Nephron (organoid): Measurements from ENCODE around the gene SORCS2.
A peak's percentile ranks its signal among the peaks of the same experiment; 100 is the strongest.

Source experiments
- H3K27ac Mint-ChIP-seq, 3 experiments: 2 replicates each; pipeline ENCODE4 v1.8.0; 2020; ENCODE audit warnings: mixed read lengths in 3 of 3, mild to moderate bottlenecking in 2 of 3, moderate library complexity in 1 of 3
- H3K27me3 Mint-ChIP-seq: 2 replicates; pipeline ENCODE4 v1.8.0; 2021; ENCODE audit warnings: low read depth, mild to moderate bottlenecking, moderate library complexity, mixed read lengths
- H3K36me3 Mint-ChIP-seq: 2 replicates; pipeline ENCODE4 v1.8.0; 2020; ENCODE audit warnings: low read depth, mixed read lengths
- H3K4me1 Mint-ChIP-seq: 2 replicates; pipeline ENCODE4 v1.8.0; 2020; ENCODE audit warnings: mixed read lengths
- H3K4me3 Mint-ChIP-seq, 3 experiments: 2 replicates each; pipeline ENCODE4 v1.8.0; 2020; ENCODE audit warnings: mild to moderate bottlenecking in 3 of 3, mixed read lengths in 3 of 3, moderate library complexity in 2 of 3
- H3K9me3 Mint-ChIP-seq: 2 replicates; pipeline ENCODE4 v1.8.0; 2020; ENCODE audit warnings: mixed read lengths
- TF ChIP-seq, protein P1 (sequence below), 3 experiments: fragments of 200-600 bp; sonication (generic); IDR thresholded peaks; one replicate each; pipeline ENCODE4 v1.5.0; 2021; ENCODE audit warnings: antibody characterized with exemption in 3 of 3; ENCODE audit not compliant: unreplicated experiment in 3 of 3

The SORCS2 gene

GRCh38 chr4:7340553-7341433 is 148.5 kb downstream of the SORCS2 start:
- H3K36me3 Mint-ChIP-seq = peaks cover 4% of the 10 kb centered on the region
- TF ChIP-seq, protein P1, sequence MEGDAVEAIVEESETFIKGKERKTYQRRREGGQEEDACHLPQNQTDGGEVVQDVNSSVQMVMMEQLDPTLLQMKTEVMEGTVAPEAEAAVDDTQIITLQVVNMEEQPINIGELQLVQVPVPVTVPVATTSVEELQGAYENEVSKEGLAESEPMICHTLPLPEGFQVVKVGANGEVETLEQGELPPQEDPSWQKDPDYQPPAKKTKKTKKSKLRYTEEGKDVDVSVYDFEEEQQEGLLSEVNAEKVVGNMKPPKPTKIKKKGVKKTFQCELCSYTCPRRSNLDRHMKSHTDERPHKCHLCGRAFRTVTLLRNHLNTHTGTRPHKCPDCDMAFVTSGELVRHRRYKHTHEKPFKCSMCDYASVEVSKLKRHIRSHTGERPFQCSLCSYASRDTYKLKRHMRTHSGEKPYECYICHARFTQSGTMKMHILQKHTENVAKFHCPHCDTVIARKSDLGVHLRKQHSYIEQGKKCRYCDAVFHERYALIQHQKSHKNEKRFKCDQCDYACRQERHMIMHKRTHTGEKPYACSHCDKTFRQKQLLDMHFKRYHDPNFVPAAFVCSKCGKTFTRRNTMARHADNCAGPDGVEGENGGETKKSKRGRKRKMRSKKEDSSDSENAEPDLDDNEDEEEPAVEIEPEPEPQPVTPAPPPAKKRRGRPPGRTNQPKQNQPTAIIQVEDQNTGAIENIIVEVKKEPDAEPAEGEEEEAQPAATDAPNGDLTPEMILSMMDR (IDR thresholded peaks at IDR 0.05; ENCODE audit: unreplicated experiment in 3 of 3) = no peak
- no peak overlapping the region for H3K27ac Mint-ChIP-seq
- H3K4me1 Mint-ChIP-seq = peaks cover 7% of the 10 kb centered on the region
- H3K9me3 Mint-ChIP-seq = peaks cover 10% of the 10 kb centered on the region
- H3K27me3 Mint-ChIP-seq = peaks cover 5% of the 10 kb centered on the region
- no peak overlapping the region for H3K4me3 Mint-ChIP-seq

DNA sequence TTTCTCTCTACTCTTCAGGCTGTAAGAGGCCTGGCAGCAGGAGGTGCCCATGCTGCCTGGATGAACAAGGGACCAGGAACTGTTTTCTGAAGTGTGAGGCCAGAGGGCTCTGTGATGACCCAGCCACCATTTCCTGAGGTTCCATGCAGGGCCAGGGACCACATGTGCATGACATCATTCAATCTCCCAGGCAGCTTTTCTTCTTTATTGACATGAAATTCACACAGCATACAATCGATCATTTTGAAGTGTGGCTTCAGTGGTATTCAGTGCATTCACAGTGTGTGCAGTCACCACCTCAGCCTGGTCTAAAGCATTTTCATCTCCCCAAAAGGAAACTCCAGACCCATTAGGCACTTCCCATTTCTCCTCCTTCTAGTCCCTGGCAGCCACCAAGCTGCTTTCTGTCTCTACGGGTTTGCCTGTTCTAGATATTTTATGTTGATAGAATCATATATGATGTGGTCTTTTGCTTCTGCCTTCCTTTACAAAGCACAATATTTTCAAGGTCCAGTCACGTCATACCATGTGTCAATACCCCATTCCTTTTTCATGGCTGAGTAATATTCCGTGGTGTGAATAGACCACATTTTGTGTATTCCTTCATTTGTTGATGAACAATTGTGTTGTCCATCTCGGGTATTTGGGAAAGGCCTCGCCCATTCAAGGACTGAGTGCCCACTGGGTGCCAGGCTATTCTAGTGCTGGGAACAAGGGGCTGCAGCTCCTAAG is 149.3 kb downstream of the SORCS2 start:
- Mint-ChIP-seq H3K27ac (peak overlapping the region in 1 of 3 experiments; percentile 8), H3K27me3 (peaks cover 5% of the 10 kb centered on the region), H3K9me3 (peaks cover 15% of the 10 kb centered on the region), H3K4me3 (no peak overlapping the region), H3K36me3 (peaks cover 4% of the 10 kb centered on the region), H3K4me1 (peaks cover 6% of the 10 kb centered on the region)
- TF ChIP-seq, protein P1 (IDR thresholded peaks at IDR 0.05; ENCODE audit: unreplicated experiment in 3 of 3) = no peak

DNA sequence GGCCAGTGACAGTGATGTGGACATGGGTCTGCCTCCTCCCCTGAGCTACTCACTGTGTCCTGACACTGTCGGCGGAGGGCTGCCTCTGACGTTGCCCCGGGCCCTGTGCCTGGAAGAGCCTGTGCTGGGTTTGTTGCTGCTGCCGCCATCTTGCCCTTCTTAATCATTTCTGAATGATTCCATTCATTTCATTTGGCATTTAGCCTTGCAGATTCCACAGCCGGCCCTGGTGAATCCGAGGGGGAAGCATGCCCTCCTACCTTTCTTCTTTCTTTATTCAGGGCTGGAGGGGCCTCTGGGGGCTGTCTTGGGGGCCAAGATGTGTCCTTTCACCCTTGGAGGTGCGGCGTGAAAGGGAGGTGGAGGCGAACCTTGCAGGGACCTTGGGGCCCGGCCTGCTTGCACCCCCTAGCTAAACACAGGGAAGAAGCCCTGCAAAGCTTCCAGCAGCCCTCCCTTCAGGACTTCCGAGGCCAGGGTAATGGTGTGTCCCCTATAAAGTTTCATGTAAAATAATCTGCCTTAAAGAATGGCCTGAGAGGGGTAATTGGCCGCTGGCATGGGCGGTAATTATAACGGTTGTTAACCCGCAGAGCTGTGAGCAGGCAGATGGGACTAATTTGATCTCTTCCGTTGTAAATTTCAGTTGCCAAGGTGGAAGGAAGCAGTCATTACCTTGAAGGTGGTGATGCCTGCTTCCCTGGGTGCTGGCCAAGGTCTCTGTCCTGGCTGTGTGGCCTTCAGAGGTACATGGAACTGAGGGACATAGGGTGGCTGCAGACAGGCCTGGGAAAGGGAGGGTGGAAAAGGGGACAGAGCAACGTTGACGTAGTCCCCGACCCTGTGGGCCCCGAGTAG is 150.1 kb downstream of the SORCS2 start:
- TF ChIP-seq, protein P1 (IDR thresholded peaks at IDR 0.05; ENCODE audit: unreplicated experiment in 3 of 3) = no peak
- Mint-ChIP-seq H3K4me3 (no peak overlapping the region), H3K27ac (no peak overlapping the region), H3K4me1 (peaks cover 6% of the 10 kb centered on the region), H3K27me3 (peaks cover 5% of the 10 kb centered on the region), H3K36me3 (peaks cover 4% of the 10 kb centered on the region), H3K9me3 (peaks cover 16% of the 10 kb centered on the region)

- no peak overlapping the region for H3K27ac Mint-ChIP-seq
- TF ChIP-seq, protein P1 (IDR thresholded peaks at IDR 0.05; ENCODE audit: unreplicated experiment in 3 of 3) = no peak
- H3K27me3 Mint-ChIP-seq = peaks cover 5% of the 10 kb centered on the region
- H3K4me3 Mint-ChIP-seq = no peak overlapping the region
- peaks cover under 1% of the 10 kb centered on the region for H3K36me3 Mint-ChIP-seq
- H3K4me1 Mint-ChIP-seq = peaks cover 6% of the 10 kb centered on the region
- H3K9me3 Mint-ChIP-seq = peaks cover 13% of the 10 kb centered on the region
Observed at GRCh38 chr4:7343081-7343655, 150.8 kb downstream of the SORCS2 start.

DNA sequence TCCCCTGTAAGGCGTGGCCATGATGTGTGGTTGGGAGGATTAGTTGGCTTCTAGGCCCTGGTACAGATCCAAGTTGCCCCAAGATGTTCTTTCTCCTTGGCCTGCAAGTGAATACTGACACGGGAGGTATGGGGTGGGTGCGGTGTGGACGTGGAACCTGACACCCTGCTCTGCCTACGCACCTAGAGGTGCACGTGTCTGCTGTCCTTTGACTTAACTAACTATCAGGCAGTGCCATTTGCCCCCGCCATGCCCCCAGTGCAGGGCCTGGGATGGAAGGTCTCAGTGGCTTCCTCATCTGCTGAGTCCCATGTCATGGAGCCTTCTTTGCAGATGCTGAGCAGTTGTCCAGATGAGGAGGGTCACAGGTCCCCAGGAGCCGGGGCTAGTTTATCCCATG is 151.6 kb downstream of the SORCS2 start:
- Mint-ChIP-seq H3K27me3 (peaks cover 5% of the 10 kb centered on the region), H3K4me1 (peaks cover 6% of the 10 kb centered on the region), H3K4me3 (no peak overlapping the region), H3K9me3 (peaks cover 13% of the 10 kb centered on the region), H3K36me3 (no peaks in the 10 kb centered on the region), H3K27ac (no peak overlapping the region)
- TF ChIP-seq, protein P1 (IDR thresholded peaks at IDR 0.05; ENCODE audit: unreplicated experiment in 3 of 3) = no peak
